HepG2 (cell line): ENCODE results near the gene FAM174C. TPM values are rescaled to one million over a fixed set of nuclear protein-coding genes. Genes with fewer than 3 reads are reported as not detected.

Experiments
- E2F2 ChIP-seq: sonication (generic); formaldehyde crosslinking; IDR thresholded peaks from 2 replicates; pipeline ENCODE4 v1.4.0; 2020; ENCODE audit warnings: missing genetic modification reagents, borderline replicate concordance
- HOXA9 ChIP-seq: sonication (generic); formaldehyde crosslinking; IDR thresholded peaks from 2 replicates; pipeline ENCODE4 v1.8.1; 2022; ENCODE audit warnings: missing genetic modification reagents, mild to moderate bottlenecking, moderate library complexity, borderline replicate concordance
- MAFG ChIP-seq: sonication (generic); formaldehyde crosslinking; IDR thresholded peaks from 2 replicates; pipeline ENCODE4 v1.5.1; 2020; ENCODE audit warnings: mild to moderate bottlenecking, missing genetic modification reagents
- MEF2D ChIP-seq: sonication (generic); formaldehyde crosslinking; IDR thresholded peaks from 2 replicates; pipeline ENCODE4 v1.5.1; 2020; ENCODE audit warnings: mild to moderate bottlenecking, missing genetic modification reagents
- PATZ1 ChIP-seq: sonication (generic); formaldehyde crosslinking; IDR thresholded peaks from 2 replicates; pipeline ENCODE4 v1.4.0; 2020; ENCODE audit warnings: missing genetic modification reagents
- SAFB2 ChIP-seq: sonication (generic); formaldehyde crosslinking; IDR thresholded peaks from 2 replicates; pipeline ENCODE4 v1.5.1; 2020; ENCODE audit warnings: missing genetic modification reagents, low read depth, mild to moderate bottlenecking, borderline replicate concordance
- SETDB1 ChIP-seq: sonication (generic); formaldehyde crosslinking; IDR thresholded peaks from 2 replicates; pipeline ENCODE4 v1.5.1; 2020; ENCODE audit warnings: missing genetic modification reagents, mild to moderate bottlenecking, borderline replicate concordance
- SIN3A ChIP-seq: IDR thresholded peaks from 2 replicates; pipeline ENCODE4 v1.6.1; 2011; ENCODE audit warnings: low read depth, mild to moderate bottlenecking, control low read depth, low read length, borderline replicate concordance
- SMARCC2 ChIP-seq: fragments of 450-650 bp; IDR thresholded peaks from 2 replicates; pipeline ENCODE4 v1.6.1; 2017; ENCODE audit warnings: antibody characterized with exemption, mild to moderate bottlenecking
- SNAPC5 ChIP-seq: sonication (generic); formaldehyde crosslinking; IDR thresholded peaks from 2 replicates; pipeline ENCODE4 v1.8.1; 2023; ENCODE audit warnings: mild to moderate bottlenecking, missing genetic modification reagents, borderline replicate concordance
- SP2 ChIP-seq: sonication (generic); formaldehyde crosslinking; IDR thresholded peaks from 2 replicates; pipeline ENCODE4 v1.5.1; 2020; ENCODE audit warnings: mild to moderate bottlenecking, missing genetic modification reagents
- ZBTB4 ChIP-seq: sonication (generic); formaldehyde crosslinking; IDR thresholded peaks from 2 replicates; pipeline ENCODE4 v1.4.0; 2020; ENCODE audit warnings: missing genetic modification reagents, mild to moderate bottlenecking, borderline replicate concordance
- ZFY ChIP-seq: sonication (generic); formaldehyde crosslinking; IDR thresholded peaks from 2 replicates; pipeline ENCODE4 v1.4.0; 2020; ENCODE audit warnings: missing genetic modification reagents
- ZNF589 ChIP-seq: sonication (generic); formaldehyde crosslinking; conservative IDR thresholded peaks from 2 replicates; pipeline ENCODE4 v1.8.0; 2022; ENCODE audit warnings: mild to moderate bottlenecking, moderate library complexity, missing genetic modification reagents
- ZNF687 ChIP-seq: sonication (generic); formaldehyde crosslinking; IDR thresholded peaks from 2 replicates; pipeline ENCODE4 v1.5.1; 2020; ENCODE audit warnings: mild to moderate bottlenecking, missing genetic modification reagents, moderate library complexity
- ZNF792 ChIP-seq: IDR thresholded peaks from 2 replicates; pipeline ENCODE4 v1.6.1; 2016
- ZNF841 ChIP-seq: sonication (generic); formaldehyde crosslinking; IDR thresholded peaks from 2 replicates; pipeline ENCODE4 v1.8.1; 2023; ENCODE audit warnings: missing genetic modification reagents, borderline replicate concordance
- polyA plus RNA-seq, 8 experiments: library from polyadenylated mRNA; depleted of rRNA in 3 of 8; stranded (reverse) in 7 of 8; unstranded in 1 of 8; fragments of >200 nt; fragmentation: Illumina TruSeq in 4 of 8; extraction: Trizol in 4 of 8; gene quantifications; 2 replicates each; pipeline versions ENCODE4 v1.2.1 to v1.2.3, GENCODE V29; 2011 to 2016; ENCODE audit warnings: low read depth in 4 of 8, missing spikeins in 1 of 8, mixed read lengths in 1 of 8; ENCODE audit not compliant: insufficient read depth in 1 of 8
- total RNA-seq, 5 experiments: library from RNA; depleted of rRNA; stranded (reverse); fragments of >200 nt; fragmentation: Illumina TruSeq; extraction: Trizol; gene quantifications; 2 replicates each; pipeline ENCODE4 v1.2.3, GENCODE V29; 2016; ENCODE audit warnings: low read depth in 1 of 5

FAM174C gene
- total and polyA plus RNA-seq, 2 of the 13 experiments (the other 11 are each of a cell fraction or from before 2014, with no cell fraction given), result 19.5 to 31.3 TPM

GRCh38 chr19:1243768-1244692, 31.3 kb upstream of the FAM174C start (continued):
- no peak for TF ChIP-seq ZNF841 (CRISPR knock-in tag)
- no peak; the same call in 1 of the 2 replicates for TF ChIP-seq SAFB2
- no peak for TF ChIP-seq SMARCC2
- no peak for TF ChIP-seq ZNF687
- no peak for TF ChIP-seq MAFG
- no peak for TF ChIP-seq HOXA9
- TF ChIP-seq MEF2D, result no peak
- TF ChIP-seq E2F2 (CRISPR knock-in tag), result no peak
- no peak for TF ChIP-seq SNAPC5
- TF ChIP-seq SIN3A, result peak; percentile 2; the same call in 1 of the 2 replicates
- TF ChIP-seq SP2 (CRISPR knock-in tag), result no peak
- no peak for TF ChIP-seq PATZ1 (CRISPR knock-in tag)
- no peak for TF ChIP-seq ZNF792 (CRISPR knock-in tag)
- no peak; the same call in 1 of the 2 replicates for TF ChIP-seq ZNF589 (CRISPR knock-in tag)
- no peak for TF ChIP-seq ZBTB4 (CRISPR knock-in tag)
- peak; percentile 75 for TF ChIP-seq ZFY
- no peak for TF ChIP-seq SETDB1 (CRISPR knock-in tag)
